Bronchial smooth muscle cell (primary cell): Measurements from ENCODE around the gene FOXO6. TPM values are rescaled to one million over a fixed set of nuclear protein-coding genes. Genes with fewer than 3 reads are reported as not detected.

ENCODE experiments used
- total RNA-seq: library from RNA; depleted of rRNA; stranded (reverse); fragments of >200 nt; gene quantifications from 2 replicates; pipeline ENCODE4 v1.2.1, GENCODE V29; 2014

The FOXO6 gene
- not detected in 2 replicates for total RNA-seq

GRCh38 chr1:41360786-41361494, at the start of gene FOXO6:
Gene FOXO6, plus strand, starts transcription at chr1:41361434.

Other genes with a start within 250 kb of the FOXO6 start
- 10.2 and 10.5 TPM in 2 replicates for gene SCMH1, start 119.1 kb upstream of the FOXO6 start, total RNA-seq
- gene EDN2, start 123.2 kb downstream of the FOXO6 start, total RNA-seq, result 0.47 TPM in 1 of 2 replicates, not detected in the other